Bone marrow (tissue), 2 donors: ENCODE measurements around the gene NUP98.

Source experiments
- DNase-seq, 2 donors: peaks; one replicate each; lab custom pipeline; 2025; lab: John Stamatoyannopoulos, UW

The NUP98 gene

GRCh38 chr11:3797329-3798090 lies at the start of gene NUP98:
TSS of gene NUP98 (minus strand) at chr11:3797554. CDS start at chr11:3782117, 15,437 bp downstream.
- peak; percentile 95 to 100 for DNase-seq

GRCh38 chr11:3845670-3846069 lies 48.3 kb upstream of the NUP98 start:
- DNase-seq: no peak

- DNase-seq: no peak
These were observed 47.9 kb upstream of the NUP98 start for GRCh38 chr11:3845246-3845645.

GRCh38 chr11:3843326-3843725 lies 46.0 kb upstream of the NUP98 start:
- no peak for DNase-seq

GRCh38 chr11:3841426-3842350 lies 44.3 kb upstream of the NUP98 start:
- DNase-seq: peak; percentile 95 to 99

- DNase-seq: peak in 1 of 2 donors; percentile 95
These were observed 43.6 kb upstream of the NUP98 start, which contains the start of gene RHOG for GRCh38 chr11:3840870-3841425. TSS of gene RHOG (minus strand) at chr11:3840959. CDS start at chr11:3828138, 12,821 bp downstream.

GRCh38 chr11:3840004-3840869 lies 42.9 kb upstream of the NUP98 start:
- DNase-seq: peak in 1 of 2 donors; percentile 84

- DNase-seq: no peak
These were observed 41.1 kb upstream of the NUP98 start for GRCh38 chr11:3838504-3838903.

- DNase-seq: peak; percentile 25 to 70
These were observed 40.4 kb upstream of the NUP98 start for GRCh38 chr11:3837793-3838192.

GRCh38 chr11:3836903-3837302 lies 39.5 kb upstream of the NUP98 start:
- no peak for DNase-seq

GRCh38 chr11:3835751-3836150 lies 38.4 kb upstream of the NUP98 start:
- DNase-seq: no peak

GRCh38 chr11:3834664-3835461 lies 37.5 kb upstream of the NUP98 start:
- peak; percentile 18 to 66 for DNase-seq

GRCh38 chr11:3834349-3834663 lies 37.0 kb upstream of the NUP98 start:
- DNase-seq: no peak

GRCh38 chr11:3833449-3833848 lies 36.1 kb upstream of the NUP98 start:
- no peak for DNase-seq

GRCh38 chr11:3832816-3833215 lies 35.5 kb upstream of the NUP98 start:
- no peak for DNase-seq

- DNase-seq: no peak
These were observed 34.3 kb upstream of the NUP98 start for GRCh38 chr11:3831378-3832239.

GRCh38 chr11:3830730-3831129 lies 33.4 kb upstream of the NUP98 start:
- no peak for DNase-seq

- no peak for DNase-seq
These were observed 32.7 kb upstream of the NUP98 start for GRCh38 chr11:3830088-3830487.

GRCh38 chr11:3827434-3828186 lies 30.3 kb upstream of the NUP98 start:
- no peak for DNase-seq
